ENCODE results near the gene ISM1.

ISM1 gene

DNA sequence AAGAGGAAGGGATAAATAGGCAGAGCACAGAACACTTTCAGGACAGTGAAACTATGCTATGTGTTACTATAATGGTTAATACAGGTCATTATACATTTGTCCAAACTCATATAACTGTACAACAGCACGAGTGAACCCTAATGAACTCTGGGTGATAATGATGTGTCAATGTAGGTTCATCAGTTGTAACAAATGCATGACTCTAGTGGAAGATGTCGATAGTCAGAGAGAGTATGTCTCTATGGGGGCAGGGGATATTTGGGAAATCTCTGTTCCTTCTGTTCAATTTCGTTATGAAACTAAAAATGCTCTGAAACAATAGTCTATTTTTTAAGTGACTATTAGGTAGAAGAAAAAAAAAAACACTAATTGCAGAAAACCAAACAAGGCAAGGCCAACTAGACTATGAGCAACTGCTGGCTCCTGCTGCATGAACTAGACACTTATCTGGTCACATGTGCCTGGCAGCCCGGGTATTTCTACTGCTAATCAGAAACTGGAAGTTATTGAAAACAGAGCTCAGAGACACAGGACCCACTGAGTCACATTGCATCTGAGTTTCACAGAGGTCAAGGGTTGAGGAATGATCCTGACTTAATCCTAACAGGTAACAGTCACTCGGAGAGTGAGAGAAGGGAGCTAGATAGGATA lies 97.9 kb downstream of the ISM1 start:
- TF ChIP-seq EGR1 (IDR thresholded peaks at IDR 0.05) (no peak), TEAD4 (IDR thresholded peaks at IDR 0.05) (no peak), CEBPB (IDR thresholded peaks at IDR 0.05) (no peak), FOXM1 (IDR thresholded peaks at IDR 0.05; ENCODE audit: borderline replicate concordance, low read depth) (no peak), CREB1 (IDR thresholded peaks at IDR 0.05; ENCODE audit: low read depth) (no peak), RAD21 (IDR thresholded peaks at IDR 0.05; ENCODE audit: low read depth) (no peak), YY1 (IDR thresholded peaks at IDR 0.05; ENCODE audit: low read depth) (no peak), TCF12 (IDR thresholded peaks at IDR 0.05; ENCODE audit: low read depth) (no peak), TAF1 (IDR thresholded peaks at IDR 0.05; ENCODE audit: low read depth) (no peak), ZBTB7A (IDR thresholded peaks at IDR 0.05; ENCODE audit: low read depth) (no peak), EP300 (IDR thresholded peaks at IDR 0.05; ENCODE audit: borderline replicate concordance) (no peak), NFIC (IDR thresholded peaks at IDR 0.05) (no peak)
- TF ChIP-seq, protein P1, sequence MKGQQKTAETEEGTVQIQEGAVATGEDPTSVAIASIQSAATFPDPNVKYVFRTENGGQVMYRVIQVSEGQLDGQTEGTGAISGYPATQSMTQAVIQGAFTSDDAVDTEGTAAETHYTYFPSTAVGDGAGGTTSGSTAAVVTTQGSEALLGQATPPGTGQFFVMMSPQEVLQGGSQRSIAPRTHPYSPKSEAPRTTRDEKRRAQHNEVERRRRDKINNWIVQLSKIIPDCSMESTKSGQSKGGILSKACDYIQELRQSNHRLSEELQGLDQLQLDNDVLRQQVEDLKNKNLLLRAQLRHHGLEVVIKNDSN (IDR thresholded peaks at IDR 0.05) = no peak
- TF ChIP-seq, protein P2, sequence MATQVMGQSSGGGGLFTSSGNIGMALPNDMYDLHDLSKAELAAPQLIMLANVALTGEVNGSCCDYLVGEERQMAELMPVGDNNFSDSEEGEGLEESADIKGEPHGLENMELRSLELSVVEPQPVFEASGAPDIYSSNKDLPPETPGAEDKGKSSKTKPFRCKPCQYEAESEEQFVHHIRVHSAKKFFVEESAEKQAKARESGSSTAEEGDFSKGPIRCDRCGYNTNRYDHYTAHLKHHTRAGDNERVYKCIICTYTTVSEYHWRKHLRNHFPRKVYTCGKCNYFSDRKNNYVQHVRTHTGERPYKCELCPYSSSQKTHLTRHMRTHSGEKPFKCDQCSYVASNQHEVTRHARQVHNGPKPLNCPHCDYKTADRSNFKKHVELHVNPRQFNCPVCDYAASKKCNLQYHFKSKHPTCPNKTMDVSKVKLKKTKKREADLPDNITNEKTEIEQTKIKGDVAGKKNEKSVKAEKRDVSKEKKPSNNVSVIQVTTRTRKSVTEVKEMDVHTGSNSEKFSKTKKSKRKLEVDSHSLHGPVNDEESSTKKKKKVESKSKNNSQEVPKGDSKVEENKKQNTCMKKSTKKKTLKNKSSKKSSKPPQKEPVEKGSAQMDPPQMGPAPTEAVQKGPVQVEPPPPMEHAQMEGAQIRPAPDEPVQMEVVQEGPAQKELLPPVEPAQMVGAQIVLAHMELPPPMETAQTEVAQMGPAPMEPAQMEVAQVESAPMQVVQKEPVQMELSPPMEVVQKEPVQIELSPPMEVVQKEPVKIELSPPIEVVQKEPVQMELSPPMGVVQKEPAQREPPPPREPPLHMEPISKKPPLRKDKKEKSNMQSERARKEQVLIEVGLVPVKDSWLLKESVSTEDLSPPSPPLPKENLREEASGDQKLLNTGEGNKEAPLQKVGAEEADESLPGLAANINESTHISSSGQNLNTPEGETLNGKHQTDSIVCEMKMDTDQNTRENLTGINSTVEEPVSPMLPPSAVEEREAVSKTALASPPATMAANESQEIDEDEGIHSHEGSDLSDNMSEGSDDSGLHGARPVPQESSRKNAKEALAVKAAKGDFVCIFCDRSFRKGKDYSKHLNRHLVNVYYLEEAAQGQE (IDR thresholded peaks at IDR 0.05; ENCODE audit: low read depth) = no peak
- TF ChIP-seq, protein P3, sequence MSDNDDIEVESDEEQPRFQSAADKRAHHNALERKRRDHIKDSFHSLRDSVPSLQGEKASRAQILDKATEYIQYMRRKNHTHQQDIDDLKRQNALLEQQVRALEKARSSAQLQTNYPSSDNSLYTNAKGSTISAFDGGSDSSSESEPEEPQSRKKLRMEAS (IDR thresholded peaks at IDR 0.05) = no peak

DNA sequence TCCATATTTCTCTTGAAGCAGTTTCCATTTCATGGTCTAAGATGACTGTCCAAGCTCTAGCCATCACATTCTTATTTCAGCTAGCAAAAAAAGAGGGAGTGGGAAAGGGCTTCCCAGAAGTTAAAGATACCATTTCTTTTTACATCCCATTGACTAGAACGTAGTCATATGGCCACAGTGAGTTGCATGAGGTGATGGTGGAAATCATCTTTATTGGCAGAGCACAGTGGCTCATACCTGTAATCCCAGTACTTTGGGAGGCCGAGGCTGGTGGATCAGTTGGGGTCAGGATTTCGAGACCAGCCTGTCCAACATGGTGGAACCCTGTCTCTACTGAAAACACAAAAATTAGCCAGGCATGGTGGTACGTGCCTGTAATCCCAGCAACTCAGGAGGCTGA lies 99.6 kb downstream of the ISM1 start:
- TF ChIP-seq, protein P1 (IDR thresholded peaks at IDR 0.05) = no peak
- TF ChIP-seq TEAD4 (IDR thresholded peaks at IDR 0.05) (no peak), FOXM1 (IDR thresholded peaks at IDR 0.05; ENCODE audit: borderline replicate concordance, low read depth) (no peak), EGR1 (IDR thresholded peaks at IDR 0.05) (no peak), RAD21 (IDR thresholded peaks at IDR 0.05; ENCODE audit: low read depth) (no peak), ZBTB7A (IDR thresholded peaks at IDR 0.05; ENCODE audit: low read depth) (no peak), CEBPB (IDR thresholded peaks at IDR 0.05) (no peak), NFIC (IDR thresholded peaks at IDR 0.05) (no peak), TCF12 (IDR thresholded peaks at IDR 0.05; ENCODE audit: low read depth) (no peak), YY1 (IDR thresholded peaks at IDR 0.05; ENCODE audit: low read depth) (no peak), TAF1 (IDR thresholded peaks at IDR 0.05; ENCODE audit: low read depth) (no peak), EP300 (IDR thresholded peaks at IDR 0.05; ENCODE audit: borderline replicate concordance) (no peak), CREB1 (IDR thresholded peaks at IDR 0.05; ENCODE audit: low read depth) (no peak)
- TF ChIP-seq, protein P3 (IDR thresholded peaks at IDR 0.05) = no peak
- TF ChIP-seq, protein P2 (IDR thresholded peaks at IDR 0.05; ENCODE audit: low read depth) = no peak

DNA sequence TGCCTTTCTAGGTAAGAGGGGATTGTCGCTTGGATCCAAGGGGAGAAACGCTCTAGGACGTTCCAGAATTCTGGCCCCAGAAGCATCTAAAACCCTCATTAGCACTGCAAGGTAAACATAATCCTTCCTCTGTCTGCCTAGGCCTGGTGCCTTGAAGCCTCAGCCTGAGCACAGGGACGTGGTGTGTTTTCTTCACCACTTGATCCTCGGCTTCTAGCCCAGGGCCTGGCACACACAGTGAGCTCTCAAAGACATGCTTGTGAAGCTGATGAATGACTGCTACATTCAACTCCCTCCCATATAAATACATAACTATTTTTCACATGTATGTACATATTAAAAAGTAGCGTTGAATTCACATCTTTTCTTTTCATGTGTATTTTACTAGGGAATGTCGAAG lies 100.3 kb downstream of the ISM1 start:
- TF ChIP-seq, protein P1 (IDR thresholded peaks at IDR 0.05) = no peak
- TF ChIP-seq, protein P3 (IDR thresholded peaks at IDR 0.05) = no peak
- TF ChIP-seq CREB1 (IDR thresholded peaks at IDR 0.05; ENCODE audit: low read depth) = no peak
- no peak for TF ChIP-seq RAD21 (IDR thresholded peaks at IDR 0.05; ENCODE audit: low read depth)
- TF ChIP-seq EP300 (IDR thresholded peaks at IDR 0.05; ENCODE audit: borderline replicate concordance) = no peak
- TF ChIP-seq, protein P2 (IDR thresholded peaks at IDR 0.05; ENCODE audit: low read depth) = no peak
- no peak for TF ChIP-seq ZBTB7A (IDR thresholded peaks at IDR 0.05; ENCODE audit: low read depth)
- no peak for TF ChIP-seq EGR1 (IDR thresholded peaks at IDR 0.05)
- TF ChIP-seq CEBPB (IDR thresholded peaks at IDR 0.05) = no peak
- no peak for TF ChIP-seq TAF1 (IDR thresholded peaks at IDR 0.05; ENCODE audit: low read depth)
- no peak for TF ChIP-seq YY1 (IDR thresholded peaks at IDR 0.05; ENCODE audit: low read depth)
- no peak for TF ChIP-seq TCF12 (IDR thresholded peaks at IDR 0.05; ENCODE audit: low read depth)
- no peak for TF ChIP-seq TEAD4 (IDR thresholded peaks at IDR 0.05)
- no peak for TF ChIP-seq FOXM1 (IDR thresholded peaks at IDR 0.05; ENCODE audit: borderline replicate concordance, low read depth)
- no peak for TF ChIP-seq NFIC (IDR thresholded peaks at IDR 0.05)
